Nasal cavity respiratory epithelium epithelial cell of viscerocranial mucosa (primary cell): ENCODE data around the gene PTPRZ1. TPM values are rescaled to one million over a fixed set of nuclear protein-coding genes. Genes with fewer than 3 reads are reported as not detected.

Experiments used
- total RNA-seq: library from RNA; depleted of rRNA; stranded (reverse); fragments of >200 nt; gene quantifications from 2 replicates; pipeline ENCODE4 v1.2.3, GENCODE V29; 2014

Gene PTPRZ1
- total RNA-seq = 15.4 and 17.7 TPM in 2 replicates

GRCh38 chr7:121872831-121873288 is at the start of gene PTPRZ1:
Gene PTPRZ1, plus strand, starts transcription at chr7:121873161. Its CDS starts 339 bp downstream, at chr7:121873500.

